SK-N-SH treated with all-trans-retinoic acid at 6 μM for 48 hours (cell line): Measurements from ENCODE around the gene CDC42BPG.

Experiments used
- ATAC-seq: fragments of 200-7000 bp; cut with Tn5 transposase; 3 replicates; pipeline ENCODE4 v1.9.1; 2020; ENCODE audit warnings: mild to moderate bottlenecking, moderate library complexity
- ARNTL ChIP-seq: fragments of 450-650 bp; formaldehyde crosslinking; IDR thresholded peaks from 2 replicates; pipeline ENCODE4 v1.5.0; 2020; ENCODE audit warnings: low read depth, mild to moderate bottlenecking, moderate library complexity, borderline replicate concordance
- BACH2 ChIP-seq: fragments of 250-450 bp; sonication (Bioruptor Pico); IDR thresholded peaks from 2 replicates; pipeline ENCODE4 v1.9.0; 2021; ENCODE audit warnings: mild to moderate bottlenecking, borderline replicate concordance
- CREB5 ChIP-seq: fragments of 250-450 bp; sonication (Bioruptor Pico); IDR thresholded peaks from 2 replicates; pipeline ENCODE4 v1.5.1; 2020; ENCODE audit warnings: low read depth, mild to moderate bottlenecking, moderate library complexity
- CSDC2 ChIP-seq: fragments of 250-450 bp; sonication (Bioruptor Pico); IDR thresholded peaks from 2 replicates; pipeline ENCODE4 v1.5.0; 2020; ENCODE audit warnings: mild to moderate bottlenecking, moderate library complexity
- CSRNP3 ChIP-seq: fragments of 250-450 bp; sonication (Bioruptor Pico); IDR thresholded peaks from 2 replicates; pipeline ENCODE4 v1.5.1; 2021; ENCODE audit warnings: mild to moderate bottlenecking, moderate library complexity
- ESRRG ChIP-seq: fragments of 250-450 bp; sonication (Bioruptor Pico); IDR thresholded peaks from 2 replicates; pipeline ENCODE4 v1.6.1; 2021; ENCODE audit warnings: mild to moderate bottlenecking
- GLIS3 ChIP-seq: fragments of 250-450 bp; sonication (Bioruptor Pico); IDR thresholded peaks from 2 replicates; pipeline ENCODE4 v1.5.0; 2020; ENCODE audit warnings: mild to moderate bottlenecking, moderate library complexity
- ISL1 ChIP-seq: fragments of 250-450 bp; sonication (Bioruptor Pico); IDR thresholded peaks from 2 replicates; pipeline ENCODE4 v2.1.2; 2022; ENCODE audit warnings: mild to moderate bottlenecking, moderate library complexity
- OSR1 ChIP-seq: fragments of 250-450 bp; sonication (Bioruptor Pico); IDR thresholded peaks from 2 replicates; pipeline ENCODE4 v1.8.0; 2022; ENCODE audit warnings: moderate library complexity, mild to moderate bottlenecking, inconsistent platforms
- RARB ChIP-seq: fragments of 250-450 bp; sonication (Bioruptor Pico); IDR thresholded peaks from 2 replicates; pipeline ENCODE4 v1.8.0; 2021; ENCODE audit warnings: mild to moderate bottlenecking, moderate library complexity
- SNAI2 ChIP-seq: fragments of 250-450 bp; sonication (Bioruptor Pico); IDR thresholded peaks from 2 replicates; pipeline ENCODE4 v1.5.0; 2020; ENCODE audit warnings: mild to moderate bottlenecking, moderate library complexity
- TCF4 ChIP-seq: fragments of 250-450 bp; sonication (Bioruptor Pico); IDR thresholded peaks from 2 replicates; pipeline ENCODE4 v1.8.0; 2021; ENCODE audit warnings: mild to moderate bottlenecking, moderate library complexity, borderline replicate concordance
- TOX ChIP-seq: fragments of 250-450 bp; sonication (Bioruptor Pico); IDR thresholded peaks from 2 replicates; pipeline ENCODE4 v1.8.0; 2021; ENCODE audit warnings: mild to moderate bottlenecking, moderate library complexity, borderline replicate concordance
- ZC3H10 ChIP-seq: fragments of 250-450 bp; sonication (Bioruptor Pico); IDR thresholded peaks from 2 replicates; pipeline ENCODE4 v1.5.1; 2021; ENCODE audit warnings: mild to moderate bottlenecking, moderate library complexity
- ZFP3 ChIP-seq: fragments of 250-450 bp; sonication (Bioruptor Pico); IDR thresholded peaks from 2 replicates; pipeline ENCODE4 v1.5.0; 2020; ENCODE audit warnings: mild to moderate bottlenecking, moderate library complexity
- ZFP30 ChIP-seq: fragments of 450-650 bp; formaldehyde crosslinking; IDR thresholded peaks from 2 replicates; pipeline ENCODE4 v1.5.0; 2022; ENCODE audit warnings: mild to moderate bottlenecking, moderate library complexity
- ZNF565 ChIP-seq: fragments of 450-650 bp; formaldehyde crosslinking; conservative IDR thresholded peaks from 2 replicates; pipeline ENCODE4 v1.5.0; 2020; ENCODE audit warnings: low read depth, mild to moderate bottlenecking, moderate library complexity
- ZNF70 ChIP-seq: fragments of 450-650 bp; formaldehyde crosslinking; IDR thresholded peaks from 2 replicates; pipeline ENCODE4 v1.5.0; 2020; ENCODE audit warnings: mild to moderate bottlenecking, moderate library complexity
- ZNF8 ChIP-seq: fragments of 450-650 bp; formaldehyde crosslinking; IDR thresholded peaks from 2 replicates; pipeline ENCODE4 v1.5.0; 2020; ENCODE audit warnings: mild to moderate bottlenecking, moderate library complexity
- TF ChIP-seq, protein P1 (sequence below): fragments of 250-450 bp; sonication (Bioruptor Pico); IDR thresholded peaks from 2 replicates; pipeline ENCODE4 v1.8.0; 2021; ENCODE audit warnings: low read depth, mild to moderate bottlenecking, moderate library complexity, borderline replicate concordance
- TF ChIP-seq, protein P2 (sequence below): fragments of 250-450 bp; sonication (Bioruptor Pico); IDR thresholded peaks from 2 replicates; pipeline ENCODE4 v1.8.0; 2020; ENCODE audit warnings: mild to moderate bottlenecking, moderate library complexity, borderline replicate concordance

CDC42BPG gene

GRCh38 chr11:64787526-64788320 lies 56.7 kb downstream of the CDC42BPG start:
- ATAC-seq = peak; percentile 86
- no peak for TF ChIP-seq ZFP30
- no peak for TF ChIP-seq CREB5 (CRISPR knock-in tag)
- no peak for TF ChIP-seq OSR1 (CRISPR knock-in tag)
- TF ChIP-seq GLIS3 (CRISPR knock-in tag) = no peak
- TF ChIP-seq ARNTL (CRISPR knock-in tag) = no peak
- TF ChIP-seq ZNF8 (CRISPR knock-in tag) = no peak
- TF ChIP-seq ZNF70 (CRISPR knock-in tag) = no peak
- no peak for TF ChIP-seq ESRRG (CRISPR knock-in tag)
- no peak for TF ChIP-seq TOX (CRISPR knock-in tag)
- TF ChIP-seq SNAI2 (CRISPR knock-in tag) = no peak

DNA sequence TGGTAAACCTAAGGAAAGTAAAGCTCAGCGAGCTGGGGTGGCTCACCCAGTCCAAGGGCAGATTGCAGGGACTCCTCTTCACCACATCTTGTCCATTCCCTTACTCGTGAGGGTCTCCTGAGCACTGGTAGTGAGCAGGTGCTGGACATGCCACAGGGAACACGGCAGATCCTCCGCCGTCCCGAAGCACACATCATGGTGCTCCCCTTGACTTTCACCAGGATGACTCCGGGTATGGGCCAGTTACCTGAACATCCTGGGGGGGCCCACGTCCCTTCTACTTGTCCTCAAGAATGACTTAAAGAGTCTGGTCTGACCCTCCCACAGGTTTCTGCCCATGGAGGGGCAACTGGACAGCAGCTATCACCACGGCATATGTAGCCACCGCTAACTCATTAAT lies 58.1 kb downstream of the CDC42BPG start:
- TF ChIP-seq, protein P1, sequence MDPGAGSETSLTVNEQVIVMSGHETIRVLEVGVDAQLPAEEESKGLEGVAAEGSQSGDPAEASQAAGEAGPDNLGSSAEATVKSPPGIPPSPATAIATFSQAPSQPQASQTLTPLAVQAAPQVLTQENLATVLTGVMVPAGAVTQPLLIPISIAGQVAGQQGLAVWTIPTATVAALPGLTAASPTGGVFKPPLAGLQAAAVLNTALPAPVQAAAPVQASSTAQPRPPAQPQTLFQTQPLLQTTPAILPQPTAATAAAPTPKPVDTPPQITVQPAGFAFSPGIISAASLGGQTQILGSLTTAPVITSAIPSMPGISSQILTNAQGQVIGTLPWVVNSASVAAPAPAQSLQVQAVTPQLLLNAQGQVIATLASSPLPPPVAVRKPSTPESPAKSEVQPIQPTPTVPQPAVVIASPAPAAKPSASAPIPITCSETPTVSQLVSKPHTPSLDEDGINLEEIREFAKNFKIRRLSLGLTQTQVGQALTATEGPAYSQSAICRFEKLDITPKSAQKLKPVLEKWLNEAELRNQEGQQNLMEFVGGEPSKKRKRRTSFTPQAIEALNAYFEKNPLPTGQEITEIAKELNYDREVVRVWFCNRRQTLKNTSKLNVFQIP (CRISPR knock-in tag) = no peak
- TF ChIP-seq GLIS3 (CRISPR knock-in tag) = no peak
- no peak for TF ChIP-seq TCF4 (CRISPR knock-in tag)
- TF ChIP-seq OSR1 (CRISPR knock-in tag) = no peak
- no peak for TF ChIP-seq SNAI2 (CRISPR knock-in tag)
- TF ChIP-seq CSDC2 (CRISPR knock-in tag) = no peak
- no peak for TF ChIP-seq BACH2 (CRISPR knock-in tag)
- TF ChIP-seq ARNTL (CRISPR knock-in tag) = no peak
- TF ChIP-seq ZNF8 (CRISPR knock-in tag) = no peak
- no peak for TF ChIP-seq CREB5 (CRISPR knock-in tag)
- no peak for TF ChIP-seq ZNF565 (CRISPR knock-in tag)
- TF ChIP-seq ZFP3 (CRISPR knock-in tag) = no peak
- no peak for TF ChIP-seq CSRNP3 (CRISPR knock-in tag)
- no peak for TF ChIP-seq ISL1
- TF ChIP-seq RARB (CRISPR knock-in tag) = no peak
- TF ChIP-seq, all 23 proteins: peak for 0
- no peak for ATAC-seq

- no peak for ATAC-seq
- TF ChIP-seq ZC3H10 (CRISPR knock-in tag) = no peak
- TF ChIP-seq ZNF565 (CRISPR knock-in tag) = no peak
- TF ChIP-seq TOX (CRISPR knock-in tag) = no peak
- TF ChIP-seq ZNF70 (CRISPR knock-in tag) = no peak
- no peak for TF ChIP-seq TCF4 (CRISPR knock-in tag)
- no peak for TF ChIP-seq SNAI2 (CRISPR knock-in tag)
- no peak for TF ChIP-seq ZFP30
- TF ChIP-seq BACH2 (CRISPR knock-in tag) = no peak
- no peak for TF ChIP-seq GLIS3 (CRISPR knock-in tag)
- TF ChIP-seq, protein P2, sequence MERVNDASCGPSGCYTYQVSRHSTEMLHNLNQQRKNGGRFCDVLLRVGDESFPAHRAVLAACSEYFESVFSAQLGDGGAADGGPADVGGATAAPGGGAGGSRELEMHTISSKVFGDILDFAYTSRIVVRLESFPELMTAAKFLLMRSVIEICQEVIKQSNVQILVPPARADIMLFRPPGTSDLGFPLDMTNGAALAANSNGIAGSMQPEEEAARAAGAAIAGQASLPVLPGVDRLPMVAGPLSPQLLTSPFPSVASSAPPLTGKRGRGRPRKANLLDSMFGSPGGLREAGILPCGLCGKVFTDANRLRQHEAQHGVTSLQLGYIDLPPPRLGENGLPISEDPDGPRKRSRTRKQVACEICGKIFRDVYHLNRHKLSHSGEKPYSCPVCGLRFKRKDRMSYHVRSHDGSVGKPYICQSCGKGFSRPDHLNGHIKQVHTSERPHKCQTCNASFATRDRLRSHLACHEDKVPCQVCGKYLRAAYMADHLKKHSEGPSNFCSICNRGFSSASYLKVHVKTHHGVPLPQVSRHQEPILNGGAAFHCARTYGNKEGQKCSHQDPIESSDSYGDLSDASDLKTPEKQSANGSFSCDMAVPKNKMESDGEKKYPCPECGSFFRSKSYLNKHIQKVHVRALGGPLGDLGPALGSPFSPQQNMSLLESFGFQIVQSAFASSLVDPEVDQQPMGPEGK (CRISPR knock-in tag) = no peak
- no peak for TF ChIP-seq ARNTL (CRISPR knock-in tag)
- TF ChIP-seq, protein P1 (CRISPR knock-in tag) = no peak
- no peak for TF ChIP-seq RARB (CRISPR knock-in tag)
- no peak for TF ChIP-seq CREB5 (CRISPR knock-in tag)
- TF ChIP-seq CSDC2 (CRISPR knock-in tag) = no peak
- no peak for TF ChIP-seq ZNF8 (CRISPR knock-in tag)
- TF ChIP-seq ESRRG (CRISPR knock-in tag) = no peak
- no peak for TF ChIP-seq CSRNP3 (CRISPR knock-in tag)
Observed at GRCh38 chr11:64784813-64785581, 59.5 kb downstream of the CDC42BPG start.
